ENCODE measurements around the gene WNT9A. TPM values are rescaled to one million over a fixed set of nuclear protein-coding genes. Genes with fewer than 3 reads are reported as not detected.

Gene WNT9A
- total and polyA plus RNA-seq, 9 of the 15 experiments (the other 6 are each of a cell fraction or from before 2014, with no cell fraction given): 0.04 to 0.17 (median 0.10) TPM; not detected in 4

GRCh38 chr1:227955808-227956207 lies 8.1 kb upstream of the WNT9A start:
- CTCF ChIA-PET (ENCODE audit: low intra/inter-chr PET ratio): no interaction called here
- in situ Hi-C loops (cut with MboI) (loop anchor here (10.0 kb wide), 1 partner anchor 1321 kb away; no protein-coding TSS in a partner anchor), intact Hi-C loops (cut with micrococcal nuclease) (no loop called here)
- H3K4me3 ChIP-seq: no peak overlapping the region
- no peaks in the 10 kb centered on the region for H3K79me2 ChIP-seq (ENCODE audit: control insufficient read depth, insufficient read depth, low read length)
- no peak overlapping the region for H3K4me2 ChIP-seq (ENCODE audit: insufficient read depth, low read length)
- no peaks in the 10 kb centered on the region for H3K9me3 ChIP-seq (replicated peaks; ENCODE audit: control insufficient read depth, insufficient read depth, low read depth, low read length)
- H3K36me3 ChIP-seq (ENCODE audit: control insufficient read depth, insufficient read depth, low read length): no peaks in the 10 kb centered on the region
- H3K27ac ChIP-seq (ENCODE audit: extremely low read depth, low read depth, low read length): no peak overlapping the region
- DNase-seq (ENCODE audit: extremely low read depth in 1 of 4, low spot score in 3 of 4) (no peak), ATAC-seq (no peak), FAIRE-seq (no peak)
- no peaks in the 10 kb centered on the region for H3K9me1 ChIP-seq (ENCODE audit: control insufficient read depth, insufficient read depth, low read length)
- H4K20me1 ChIP-seq (replicated peaks; ENCODE audit: control insufficient read depth, insufficient read depth, low read length): no peaks in the 10 kb centered on the region
- H2AFZ ChIP-seq (ENCODE audit: low read depth, low read length): no peak overlapping the region
- BruUV-seq (replicated peaks): no TSS peak
- POLR2A ChIA-PET: no interaction called here
- no peak for TF ChIP-seq ZNF280A (IDR thresholded peaks at IDR 0.05; ENCODE audit: low read depth, partially characterized antibody)
- TF ChIP-seq FOSL1 (tag; conservative IDR thresholded peaks at IDR 0.05): no peak
- no peak for TF ChIP-seq ZNF740 (CRISPR knock-in tag; IDR thresholded peaks at IDR 0.05)
- TF ChIP-seq ZNF740 (tag; IDR thresholded peaks at IDR 0.05): no peak
- TF ChIP-seq ZNF431 (CRISPR knock-in tag; IDR thresholded peaks at IDR 0.05): no peak
- TF ChIP-seq POLR3A (IDR thresholded peaks at IDR 0.05; ENCODE audit: borderline replicate concordance, extremely low read depth, insufficient read depth, insufficient read length): no peak
- no peak overlapping the region for H3K9ac ChIP-seq (ENCODE audit: insufficient read depth in 1 of 2, low read depth in 2 of 2, low read length in 2 of 2)
- H3K4me1 ChIP-seq (replicated peaks in 1 of 2; ENCODE audit: control insufficient read depth in 2 of 2, insufficient read depth in 2 of 2, low read length in 2 of 2): peaks cover 0 to 14% of the 10 kb centered on the region in 2 experiments; a peak in 2 of 5 replicates
- peaks cover 9 to 36% of the 10 kb centered on the region in 2 experiments for H3K27me3 ChIP-seq (ENCODE audit: control insufficient read depth in 2 of 2, insufficient read depth in 2 of 2, low read length in 2 of 2)
